ENCODE measurements around the gene CACHD1. TPM values are rescaled to one million over a fixed set of nuclear protein-coding genes. Genes with fewer than 3 reads are reported as not detected.

The CACHD1 gene
- total RNA-seq, 1 donor from 2014 or later = 24.1 TPM

- H3K36me3 Mint-ChIP-seq = no peaks in the 10 kb centered on the region
- no peak overlapping the region for H3K4me3 Mint-ChIP-seq
- TF ChIP-seq CTCF (IDR thresholded peaks at IDR 0.05; ENCODE audit: unreplicated experiment) = no peak
- peaks cover 5% of the 10 kb centered on the region for H3K27me3 Mint-ChIP-seq (ENCODE audit: low read depth)
- no peaks in the 10 kb centered on the region for H3K9me3 Mint-ChIP-seq
- DNase-seq (ENCODE audit: low spot score in 2 of 2, unreplicated experiment in 2 of 2) = no peak
- no peak overlapping the region for H3K27ac Mint-ChIP-seq
- no peaks in the 10 kb centered on the region for H3K4me1 Mint-ChIP-seq
These were observed 241.3 kb downstream of the CACHD1 start for GRCh38 chr1:64711266-64711665.

GRCh38 chr1:64712049-64712448 is 242.1 kb downstream of the CACHD1 start:
- Mint-ChIP-seq H3K27ac (no peak overlapping the region), H3K9me3 (no peaks in the 10 kb centered on the region), H3K4me1 (no peaks in the 10 kb centered on the region), H3K4me3 (no peak overlapping the region), H3K36me3 (no peaks in the 10 kb centered on the region), H3K27me3 (ENCODE audit: low read depth) (peaks cover 5% of the 10 kb centered on the region)
- no peak for DNase-seq (ENCODE audit: low spot score in 2 of 2, unreplicated experiment in 2 of 2)
- no peak for TF ChIP-seq CTCF (IDR thresholded peaks at IDR 0.05; ENCODE audit: unreplicated experiment)

GRCh38 chr1:64715186-64715585 is 245.3 kb downstream of the CACHD1 start:
- Mint-ChIP-seq H3K27ac (no peak overlapping the region), H3K9me3 (peaks cover 17% of the 10 kb centered on the region), H3K4me3 (no peak overlapping the region), H3K4me1 (no peaks in the 10 kb centered on the region), H3K36me3 (peaks cover 1% of the 10 kb centered on the region), H3K27me3 (ENCODE audit: low read depth) (peaks cover 6% of the 10 kb centered on the region)
- TF ChIP-seq CTCF (IDR thresholded peaks at IDR 0.05; ENCODE audit: unreplicated experiment) = no peak
- DNase-seq (ENCODE audit: low spot score in 2 of 2, unreplicated experiment in 2 of 2) = no peak

- peaks cover 9% of the 10 kb centered on the region for H3K4me1 Mint-ChIP-seq
- DNase-seq (ENCODE audit: low spot score in 2 of 2, unreplicated experiment in 2 of 2) = no peak
- H3K4me3 Mint-ChIP-seq = no peak overlapping the region
- peaks cover 1% of the 10 kb centered on the region for H3K36me3 Mint-ChIP-seq
- H3K27me3 Mint-ChIP-seq (ENCODE audit: low read depth) = peaks cover 10% of the 10 kb centered on the region
- no peak overlapping the region for H3K27ac Mint-ChIP-seq
- H3K9me3 Mint-ChIP-seq = peaks cover 17% of the 10 kb centered on the region
- no peak for TF ChIP-seq CTCF (IDR thresholded peaks at IDR 0.05; ENCODE audit: unreplicated experiment)
These were observed 251.2 kb downstream of the CACHD1 start for GRCh38 chr1:64721135-64721534.

- H3K9me3 Mint-ChIP-seq = peaks cover 17% of the 10 kb centered on the region
- peaks cover 10% of the 10 kb centered on the region for H3K27me3 Mint-ChIP-seq (ENCODE audit: low read depth)
- no peak overlapping the region for H3K27ac Mint-ChIP-seq
- no peak overlapping the region for H3K4me3 Mint-ChIP-seq
- no peak for DNase-seq (ENCODE audit: low spot score in 2 of 2, unreplicated experiment in 2 of 2)
- H3K4me1 Mint-ChIP-seq = peaks cover 9% of the 10 kb centered on the region
- TF ChIP-seq CTCF (IDR thresholded peaks at IDR 0.05; ENCODE audit: unreplicated experiment) = no peak
- H3K36me3 Mint-ChIP-seq = peaks cover 1% of the 10 kb centered on the region
These were observed 251.7 kb downstream of the CACHD1 start for GRCh38 chr1:64721576-64722145.

GRCh38 chr1:64727861-64728260 is 257.9 kb downstream of the CACHD1 start:
- Mint-ChIP-seq H3K27me3 (ENCODE audit: low read depth) (peaks cover 1% of the 10 kb centered on the region), H3K4me3 (no peak overlapping the region), H3K9me3 (no peaks in the 10 kb centered on the region), H3K27ac (no peak overlapping the region), H3K36me3 (no peaks in the 10 kb centered on the region), H3K4me1 (peaks cover 5% of the 10 kb centered on the region)
- TF ChIP-seq CTCF (IDR thresholded peaks at IDR 0.05; ENCODE audit: unreplicated experiment) = no peak
- no peak for DNase-seq (ENCODE audit: low spot score in 2 of 2, unreplicated experiment in 2 of 2)
